Measurements from ENCODE around the gene ABCC5.
"Not testable (repeated sequence)": the region's sequence is repeated elsewhere in the genome, so short reads cannot be mapped to it uniquely, and the experiment has no call there.

The ABCC5 gene

GRCh38 chr3:184011230-184011876, 6.3 kb downstream of the ABCC5 start:
- Histone ChIP-seq H4K20me1 (ENCODE audit: insufficient read depth, low read length) (no peaks in the 10 kb centered on the region), H3K9me3 (ENCODE audit: low read length) (no peaks in the 10 kb centered on the region), H3K4me2 (ENCODE audit: low read length) (no peak overlapping the region), H3K4me1 (ENCODE audit: insufficient read depth, low read length, severe bottlenecking) (peaks cover 40% of the 10 kb centered on the region), H3F3A (ENCODE audit: insufficient read depth, low read length) (no peaks in the 10 kb centered on the region), H3K27ac (ENCODE audit: low read depth, low read length, poor library complexity, severe bottlenecking) (no peak overlapping the region), H3K4me3 (ENCODE audit: low read depth, low read length, poor library complexity, severe bottlenecking) (no peak overlapping the region), H3K36me3 (ENCODE audit: insufficient read depth, low read length) (peaks cover 46% of the 10 kb centered on the region), H3K27me3 (ENCODE audit: insufficient read depth, low read length) (no peaks in the 10 kb centered on the region), H3K9ac (ENCODE audit: low read length) (no peak overlapping the region), H3K9me2 (ENCODE audit: low read depth, low read length) (no peaks in the 10 kb centered on the region), H2AFZ (ENCODE audit: low read length) (no peak overlapping the region), H3K79me2 (ENCODE audit: insufficient read depth, low read length) (no peaks in the 10 kb centered on the region)
- TF ChIP-seq EZH2 (IDR thresholded peaks at IDR 0.05; ENCODE audit: borderline replicate concordance, low read length) (no peak), CTCF (IDR thresholded peaks at IDR 0.05; ENCODE audit: low read length) (no peak)

- no peak overlapping the region for H3K9ac ChIP-seq (ENCODE audit: low read length)
- H2AFZ ChIP-seq (ENCODE audit: low read length) = no peak overlapping the region
- no peaks in the 10 kb centered on the region for H3K79me2 ChIP-seq (ENCODE audit: insufficient read depth, low read length)
These were observed 9.5 kb downstream of the ABCC5 start for GRCh38 chr3:184008161-184008560.

GRCh38 chr3:184007143-184007813, 10.4 kb downstream of the ABCC5 start:
- H3F3A ChIP-seq (ENCODE audit: insufficient read depth, low read length) = not testable (repeated sequence)
- peak overlapping the region; percentile 85 for H3K27ac ChIP-seq (ENCODE audit: low read depth, low read length, poor library complexity, severe bottlenecking)

More at GRCh38 chr3:184008161-184008560, 9.5 kb downstream of the ABCC5 start:
- peaks cover 40% of the 10 kb centered on the region for H3K4me1 ChIP-seq (ENCODE audit: insufficient read depth, low read length, severe bottlenecking)
- no peak overlapping the region for H3K4me3 ChIP-seq (ENCODE audit: low read depth, low read length, poor library complexity, severe bottlenecking)
- no peaks in the 10 kb centered on the region for H3K27me3 ChIP-seq (ENCODE audit: insufficient read depth, low read length)
- no peaks in the 10 kb centered on the region for H3K9me3 ChIP-seq (ENCODE audit: low read length)
- H3F3A ChIP-seq (ENCODE audit: insufficient read depth, low read length) = no peaks in the 10 kb centered on the region
- peaks cover 37% of the 10 kb centered on the region for H3K36me3 ChIP-seq (ENCODE audit: insufficient read depth, low read length)
- peak overlapping the region; percentile 85 for H3K27ac ChIP-seq (ENCODE audit: low read depth, low read length, poor library complexity, severe bottlenecking)
- no peaks in the 10 kb centered on the region for H3K9me2 ChIP-seq (ENCODE audit: low read depth, low read length)
- TF ChIP-seq EZH2 (IDR thresholded peaks at IDR 0.05; ENCODE audit: borderline replicate concordance, low read length) (no peak), CTCF (IDR thresholded peaks at IDR 0.05; ENCODE audit: low read length) (no peak)
- H4K20me1 ChIP-seq (ENCODE audit: insufficient read depth, low read length) = no peaks in the 10 kb centered on the region
- H3K4me2 ChIP-seq (ENCODE audit: low read length) = peak overlapping the region; percentile 3; the same call in 1 of the 2 replicates

More at GRCh38 chr3:184007143-184007813, 10.4 kb downstream of the ABCC5 start:
- not testable (repeated sequence) for H3K9ac ChIP-seq (ENCODE audit: low read length); H3K27me3 ChIP-seq (ENCODE audit: insufficient read depth, low read length); H3K79me2 ChIP-seq (ENCODE audit: insufficient read depth, low read length); H3K4me2 ChIP-seq (ENCODE audit: low read length); H3K9me3 ChIP-seq (ENCODE audit: low read length); H3K9me2 ChIP-seq (ENCODE audit: low read depth, low read length); H4K20me1 ChIP-seq (ENCODE audit: insufficient read depth, low read length); H3K4me3 ChIP-seq (ENCODE audit: low read depth, low read length, poor library complexity, severe bottlenecking); H2AFZ ChIP-seq (ENCODE audit: low read length)
- peaks cover 40% of the 10 kb centered on the region for H3K4me1 ChIP-seq (ENCODE audit: insufficient read depth, low read length, severe bottlenecking)
- H3K36me3 ChIP-seq (ENCODE audit: insufficient read depth, low read length) = peaks cover 31% of the 10 kb centered on the region

All from OCI-LY1 (cell line).